ENCODE data around the gene ATXN7. TPM values are rescaled to one million over a fixed set of nuclear protein-coding genes. Genes with fewer than 3 reads are reported as not detected.

Gene ATXN7
- total RNA-seq, 1 donor from 2014 or later: 46.7 TPM

DNA sequence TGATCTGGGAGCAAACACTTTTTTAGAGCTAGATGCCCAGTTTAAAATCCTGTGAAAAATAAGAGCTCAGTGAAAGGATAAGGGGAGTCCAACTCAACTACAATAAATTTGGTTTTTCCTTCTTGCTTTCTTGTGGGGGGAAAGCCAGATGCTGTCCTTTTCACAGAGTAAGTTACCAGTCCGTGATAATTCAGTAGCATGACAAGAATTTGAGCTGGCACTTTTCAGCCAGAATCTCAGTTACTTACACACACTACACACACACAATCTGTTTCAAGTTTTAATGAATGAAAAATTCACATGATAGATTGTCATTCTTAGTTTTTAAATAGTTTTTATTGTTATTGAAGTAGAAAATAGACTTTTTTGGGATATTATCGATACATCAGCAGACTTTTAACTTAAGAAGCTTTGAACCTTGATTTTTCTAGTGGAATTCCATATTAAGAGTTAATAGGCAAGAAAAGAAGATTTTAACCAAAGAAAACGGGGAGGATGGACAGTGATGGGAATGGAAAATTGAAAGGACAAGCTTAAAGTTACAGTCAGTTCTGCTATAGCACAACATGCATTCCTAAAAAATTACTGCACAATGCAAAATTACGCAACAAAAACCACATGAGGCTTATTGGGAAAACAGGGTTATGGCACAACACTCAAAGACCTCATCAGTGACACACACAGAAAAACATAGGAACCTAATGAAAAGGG is 112.6 kb downstream of the ATXN7 start:
- DNase-seq: no peak
- no peak for ATAC-seq (ENCODE audit: low read depth)
- intact Hi-C loops (cut with micrococcal nuclease): no loop called here
- ChIA-PET POLR2A (no interaction called here), CTCF (interaction anchor here (3.2 kb wide), 1 partner anchor 15 kb away, joined by 11 read pairs; no protein-coding TSS in a partner anchor)
- no peak overlapping the region for H3K27ac Mint-ChIP-seq
- peaks cover 18% of the 10 kb centered on the region for H3K4me1 Mint-ChIP-seq
- H3K4me3 Mint-ChIP-seq: no peak overlapping the region
- TF ChIP-seq, protein P1, sequence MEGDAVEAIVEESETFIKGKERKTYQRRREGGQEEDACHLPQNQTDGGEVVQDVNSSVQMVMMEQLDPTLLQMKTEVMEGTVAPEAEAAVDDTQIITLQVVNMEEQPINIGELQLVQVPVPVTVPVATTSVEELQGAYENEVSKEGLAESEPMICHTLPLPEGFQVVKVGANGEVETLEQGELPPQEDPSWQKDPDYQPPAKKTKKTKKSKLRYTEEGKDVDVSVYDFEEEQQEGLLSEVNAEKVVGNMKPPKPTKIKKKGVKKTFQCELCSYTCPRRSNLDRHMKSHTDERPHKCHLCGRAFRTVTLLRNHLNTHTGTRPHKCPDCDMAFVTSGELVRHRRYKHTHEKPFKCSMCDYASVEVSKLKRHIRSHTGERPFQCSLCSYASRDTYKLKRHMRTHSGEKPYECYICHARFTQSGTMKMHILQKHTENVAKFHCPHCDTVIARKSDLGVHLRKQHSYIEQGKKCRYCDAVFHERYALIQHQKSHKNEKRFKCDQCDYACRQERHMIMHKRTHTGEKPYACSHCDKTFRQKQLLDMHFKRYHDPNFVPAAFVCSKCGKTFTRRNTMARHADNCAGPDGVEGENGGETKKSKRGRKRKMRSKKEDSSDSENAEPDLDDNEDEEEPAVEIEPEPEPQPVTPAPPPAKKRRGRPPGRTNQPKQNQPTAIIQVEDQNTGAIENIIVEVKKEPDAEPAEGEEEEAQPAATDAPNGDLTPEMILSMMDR (IDR thresholded peaks at IDR 0.05): no peak
- no peaks in the 10 kb centered on the region for H3K27me3 Mint-ChIP-seq
- H3K9me3 Mint-ChIP-seq: no peaks in the 10 kb centered on the region
- peaks cover 51% of the 10 kb centered on the region for H3K36me3 Mint-ChIP-seq (ENCODE audit: low read depth)

DNA sequence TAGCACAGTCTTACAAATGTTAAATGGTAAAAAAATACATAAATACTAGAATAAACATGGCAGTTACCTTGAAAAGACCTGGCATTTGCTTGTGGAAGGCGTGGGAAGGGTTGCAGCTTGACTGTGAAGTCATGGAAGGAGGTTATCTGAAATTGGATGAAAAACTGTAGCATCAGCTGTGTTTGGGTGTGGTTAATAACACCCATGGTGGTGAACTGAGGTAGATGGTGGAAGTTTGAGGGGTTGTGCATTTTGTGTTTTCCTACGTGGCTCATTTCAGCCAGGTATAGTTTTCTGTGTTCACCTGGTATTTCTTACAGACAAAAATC is 113.2 kb downstream of the ATXN7 start:
- H3K36me3 Mint-ChIP-seq (ENCODE audit: low read depth): peaks cover 56% of the 10 kb centered on the region
- ChIA-PET CTCF (interaction anchor here (2.2 to 3.2 kb wide), 2 partner anchors 15 to 16 kb away, joined by 11 read pairs; no protein-coding TSS in a partner anchor), POLR2A (no interaction called here)
- peaks cover 17% of the 10 kb centered on the region for H3K4me1 Mint-ChIP-seq
- intact Hi-C loops (cut with micrococcal nuclease): no loop called here
- TF ChIP-seq, protein P1 (IDR thresholded peaks at IDR 0.05): no peak
- DNase-seq (no peak), ATAC-seq (ENCODE audit: low read depth) (no peak)
- no peaks in the 10 kb centered on the region for H3K9me3 Mint-ChIP-seq
- no peaks in the 10 kb centered on the region for H3K27me3 Mint-ChIP-seq
- no peak overlapping the region for H3K27ac Mint-ChIP-seq
- no peak overlapping the region for H3K4me3 Mint-ChIP-seq

DNA sequence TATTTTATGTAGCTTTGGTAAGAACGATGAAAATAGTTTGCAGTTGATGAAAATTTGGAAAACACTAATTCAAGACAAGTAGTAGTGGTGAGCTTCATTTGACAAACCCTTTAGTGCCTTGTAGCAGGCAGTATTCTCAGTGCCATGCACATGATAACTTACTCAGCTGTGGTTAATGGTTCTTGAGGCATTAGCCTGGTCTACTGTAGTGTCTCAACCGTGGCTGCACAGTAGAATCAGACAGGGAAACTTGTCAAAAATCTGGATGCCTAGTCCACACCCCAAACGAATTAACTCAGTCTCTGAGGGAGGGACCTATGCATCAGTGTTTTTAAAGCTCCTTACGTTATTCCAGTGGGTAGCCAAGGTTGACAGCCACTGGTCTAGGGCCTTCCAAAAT is 114.2 kb downstream of the ATXN7 start:
- Mint-ChIP-seq H3K27me3 (no peaks in the 10 kb centered on the region), H3K4me1 (peaks cover 17% of the 10 kb centered on the region), H3K9me3 (no peaks in the 10 kb centered on the region), H3K36me3 (ENCODE audit: low read depth) (peaks cover 60% of the 10 kb centered on the region), H3K27ac (no peak overlapping the region), H3K4me3 (no peak overlapping the region)
- TF ChIP-seq, protein P1 (IDR thresholded peaks at IDR 0.05): no peak
- POLR2A ChIA-PET: interaction anchor here (0.6 kb wide), 1 partner anchor 19 kb away, joined by 3 read pairs; no protein-coding TSS in a partner anchor
- ATAC-seq (ENCODE audit: low read depth) (no peak), DNase-seq (no peak)
- intact Hi-C loops (cut with micrococcal nuclease): no loop called here
- CTCF ChIA-PET: interaction anchor here (1.5 to 2.2 kb wide), 3 partner anchors 15 to 46 kb away, joined by 3 to 11 read pairs (median 4); partner anchors contain the start of gene PSMD6

DNA sequence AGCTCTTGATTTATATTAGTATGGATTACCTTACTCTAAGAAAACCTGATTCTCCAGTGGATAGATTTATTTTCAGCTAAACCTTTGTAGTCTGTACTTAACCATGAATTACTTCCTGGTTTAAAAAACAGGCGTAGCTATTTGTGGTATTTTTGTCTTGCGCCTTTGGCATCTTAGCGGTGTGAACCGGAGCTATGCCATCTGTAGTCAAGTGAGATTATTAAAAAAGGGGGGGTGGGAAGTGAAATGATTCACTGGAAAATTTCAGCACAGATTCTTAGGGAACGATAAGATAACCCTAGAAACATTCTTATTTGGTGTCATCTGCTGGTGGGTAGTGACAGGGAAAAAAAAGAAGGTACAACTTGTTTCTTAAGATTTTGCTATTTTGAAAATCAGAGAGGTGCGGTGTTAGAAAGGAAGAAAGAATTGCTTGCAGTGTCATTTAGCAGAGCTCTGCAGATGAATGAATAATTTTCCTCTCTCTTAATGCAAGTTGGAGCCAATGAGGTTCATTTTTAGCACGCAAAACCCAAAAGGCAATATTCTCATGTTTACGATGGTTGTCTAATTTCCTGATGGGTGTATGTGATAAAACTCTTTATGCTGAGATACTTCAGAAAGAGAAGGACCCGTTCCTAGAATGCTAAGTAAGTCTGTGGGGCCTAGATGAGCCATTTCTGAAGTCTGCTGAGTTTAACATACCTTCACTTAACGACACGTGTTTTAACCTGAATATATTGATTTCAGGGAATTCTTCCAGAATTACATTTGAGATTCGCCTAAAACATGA is 115.6 kb downstream of the ATXN7 start:
- no peak for DNase-seq
- H3K36me3 Mint-ChIP-seq (ENCODE audit: low read depth): peaks cover 56% of the 10 kb centered on the region
- intact Hi-C loops (cut with micrococcal nuclease): no loop called here
- H3K9me3 Mint-ChIP-seq: no peaks in the 10 kb centered on the region
- H3K4me3 Mint-ChIP-seq: no peak overlapping the region
- peaks cover 17% of the 10 kb centered on the region for H3K4me1 Mint-ChIP-seq
- CTCF ChIA-PET: interaction anchor here (1.1 to 2.2 kb wide), 6 partner anchors 13 to 44 kb away, joined by 3 to 11 read pairs (median 4); partner anchors contain the start of gene PSMD6
- peak overlapping the region; percentile 36 for H3K27ac Mint-ChIP-seq
- ATAC-seq (ENCODE audit: low read depth): no peak
- no peaks in the 10 kb centered on the region for H3K27me3 Mint-ChIP-seq
- POLR2A ChIA-PET: no interaction called here
- TF ChIP-seq, protein P1 (IDR thresholded peaks at IDR 0.05): no peak

DNA sequence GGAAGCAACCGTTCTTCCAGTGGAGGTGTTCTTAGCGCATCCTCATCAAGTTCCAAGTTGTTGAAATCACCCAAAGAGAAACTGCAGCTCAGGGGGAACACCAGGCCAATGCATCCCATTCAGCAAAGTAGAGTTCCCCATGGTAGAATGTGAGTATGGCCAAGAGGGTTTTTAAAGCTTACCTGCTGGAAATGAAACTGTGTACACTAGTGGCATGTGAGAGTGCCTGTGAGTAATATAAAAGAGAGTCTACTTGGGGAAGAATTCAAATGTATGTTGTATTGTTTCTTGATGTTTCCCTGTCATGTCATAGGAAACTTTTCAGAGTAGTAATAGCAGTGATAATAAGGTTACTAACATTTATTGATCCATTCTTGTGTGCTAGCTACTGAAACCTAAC is 116.4 kb downstream of the ATXN7 start:
- Mint-ChIP-seq H3K27ac (no peak overlapping the region), H3K27me3 (no peaks in the 10 kb centered on the region), H3K36me3 (ENCODE audit: low read depth) (peaks cover 59% of the 10 kb centered on the region), H3K4me3 (no peak overlapping the region), H3K4me1 (peaks cover 17% of the 10 kb centered on the region), H3K9me3 (no peaks in the 10 kb centered on the region)
- TF ChIP-seq, protein P1 (IDR thresholded peaks at IDR 0.05): no peak
- intact Hi-C loops (cut with micrococcal nuclease): no loop called here
- POLR2A ChIA-PET: no interaction called here
- no peak for ATAC-seq (ENCODE audit: low read depth)
- CTCF ChIA-PET: interaction anchor here (1.1 to 1.8 kb wide), 3 partner anchors 12 to 18 kb away, joined by 3 to 4 read pairs (median 3); no protein-coding TSS in a partner anchor
- no peak for DNase-seq
